ENCODE measurements around the gene KITLG.

- TF ChIP-seq CTCF (IDR thresholded peaks at IDR 0.05) (no peak), EZH2 (IDR thresholded peaks at IDR 0.05; ENCODE audit: borderline replicate concordance, insufficient read depth, low read depth, low read length, poor library complexity, severe bottlenecking) (no peak)
Measured at GRCh38 chr12:88458327-88458726, 121.9 kb downstream of the KITLG start.
